Stimulated activated CD4-positive, alpha-beta T cell treated with anti-CD3 and anti-CD28 coated beads, TNF-alpha, amount 100 ng/mL, for 4 hours (primary cell): ENCODE data around the gene BEST4.
"Not testable (repeated sequence)": the region's sequence is repeated elsewhere in the genome, so short reads cannot be mapped to it uniquely, and the experiment has no call there.

Experiments
- DNase-seq, 3 experiments: peaks; one replicate each; pipeline ENCODE4 v3.0.0-alpha.2; 2020; ENCODE audit warnings: low read depth in 3 of 3

The BEST4 gene

GRCh38 chr1:44819608-44820327, 31.8 kb upstream of the BEST4 start:
- peak in 2 of 3 experiments; percentile 52 to 74 for DNase-seq

GRCh38 chr1:44819196-44819607, 31.2 kb upstream of the BEST4 start:
- no peak for DNase-seq

- DNase-seq = no peak
These were observed 30.0 kb upstream of the BEST4 start for GRCh38 chr1:44817771-44818495.

- DNase-seq = no peak
These were observed 29.3 kb upstream of the BEST4 start for GRCh38 chr1:44817307-44817706.

GRCh38 chr1:44815926-44816325, 28.0 kb upstream of the BEST4 start:
- DNase-seq = not testable (repeated sequence)

GRCh38 chr1:44812822-44813543, 25.0 kb upstream of the BEST4 start:
- no peak for DNase-seq

- no peak for DNase-seq
These were observed 23.3 kb upstream of the BEST4 start for GRCh38 chr1:44811234-44811633.

- DNase-seq = not testable (repeated sequence)
These were observed 22.8 kb upstream of the BEST4 start for GRCh38 chr1:44810762-44811105.

GRCh38 chr1:44810101-44810761, 22.3 kb upstream of the BEST4 start:
- no peak for DNase-seq

GRCh38 chr1:44808938-44809917, 21.3 kb upstream of the BEST4 start:
- peak; percentile 63 to 85 (median 79) for DNase-seq

- DNase-seq = peak; percentile 65 to 70 (median 67)
These were observed 20.3 kb upstream of the BEST4 start, which contains the start of gene BTBD19 for GRCh38 chr1:44808063-44808937. Gene BTBD19, plus strand, starts transcription at chr1:44808523. Its CDS starts 298 bp downstream, at chr1:44808821.

GRCh38 chr1:44807364-44808062, 19.5 kb upstream of the BEST4 start:
- DNase-seq = peak; percentile 68 to 81 (median 71)

- DNase-seq = no peak
These were observed 18.9 kb upstream of the BEST4 start, which contains the start of gene DYNLT4 for GRCh38 chr1:44806704-44807363. Gene DYNLT4, minus strand, starts transcription at chr1:44807351. Its CDS starts 683 bp downstream, at chr1:44806668.

GRCh38 chr1:44806025-44806703, 18.2 kb upstream of the BEST4 start:
- no peak for DNase-seq

- DNase-seq = no peak
These were observed 17.5 kb upstream of the BEST4 start for GRCh38 chr1:44805311-44806024.

GRCh38 chr1:44803312-44804095, 15.5 kb upstream of the BEST4 start:
- no peak for DNase-seq

GRCh38 chr1:44803062-44803311, 15.0 kb upstream of the BEST4 start:
- no peak for DNase-seq
